Pulmonary artery endothelial cell (primary cell): Measurements from ENCODE around the gene PLA2G6. TPM values are rescaled to one million over a fixed set of nuclear protein-coding genes. Genes with fewer than 3 reads are reported as not detected.
"Not testable (repeated sequence)": the region's sequence is repeated elsewhere in the genome, so short reads cannot be mapped to it uniquely, and the experiment has no call there.

ENCODE experiments used
- DNase-seq: peaks from one replicate; pipeline ENCODE4 v3.0.0-alpha.2; 2011; ENCODE audit warnings: low read depth, low spot score
- total RNA-seq: library from RNA; depleted of rRNA; stranded (reverse); fragments of >200 nt; gene quantifications from 2 replicates; pipeline ENCODE4 v1.2.3, GENCODE V29; 2014

The PLA2G6 gene
- total RNA-seq, 1 donor from 2014 or later = 2.0 TPM

DNA sequence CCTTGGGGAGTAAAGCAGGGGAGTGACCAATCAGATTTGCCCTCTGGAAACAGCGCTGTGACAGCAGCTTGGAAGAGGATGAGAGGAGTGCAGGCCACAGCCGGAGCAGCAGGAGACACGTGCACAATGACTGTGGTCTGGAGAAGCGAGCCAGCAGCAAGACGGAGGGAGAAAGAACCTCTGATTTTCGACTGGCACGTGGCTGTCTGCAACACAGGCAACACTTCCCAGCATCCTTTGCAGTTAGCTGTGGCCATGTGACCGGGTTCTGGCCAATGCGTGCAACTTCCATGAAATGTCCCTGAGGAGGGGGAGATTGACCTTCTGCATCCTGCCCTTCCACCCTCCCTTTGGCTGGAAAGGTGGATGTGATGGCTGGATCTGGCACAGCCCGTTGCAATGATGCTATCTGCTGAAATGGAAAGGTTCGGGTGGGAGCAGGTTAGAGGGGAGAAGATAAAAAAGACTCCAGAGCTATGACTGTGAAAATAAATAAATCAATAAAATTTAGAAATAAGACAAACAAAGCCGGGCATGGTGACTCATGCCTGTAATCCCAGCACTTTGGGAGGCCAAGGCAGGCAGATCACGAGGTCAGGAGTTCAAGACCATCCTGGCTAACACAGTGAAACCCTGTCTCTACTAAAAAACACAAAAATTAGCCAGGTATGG is 15.6 kb downstream of the PLA2G6 start:
- DNase-seq = no peak

DNA sequence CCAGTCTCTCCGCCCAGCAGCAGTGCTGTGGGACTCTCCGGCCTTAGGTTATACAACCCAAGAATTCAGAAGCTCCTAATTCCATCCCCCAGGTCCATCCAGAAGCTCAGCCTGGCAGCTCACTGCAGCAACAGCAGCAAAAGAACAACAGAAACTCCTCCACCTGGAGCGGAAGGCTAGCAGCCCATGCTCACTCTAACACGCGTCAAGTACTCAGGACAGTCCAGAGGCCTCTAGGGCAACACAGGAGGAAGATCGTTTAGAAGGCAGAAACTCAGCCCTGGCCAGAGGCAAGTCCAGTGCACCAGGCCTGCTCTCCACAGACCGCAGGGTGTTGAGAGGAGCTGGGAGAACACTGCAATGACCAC is 17.1 kb downstream of the PLA2G6 start:
- no peak for DNase-seq

DNA sequence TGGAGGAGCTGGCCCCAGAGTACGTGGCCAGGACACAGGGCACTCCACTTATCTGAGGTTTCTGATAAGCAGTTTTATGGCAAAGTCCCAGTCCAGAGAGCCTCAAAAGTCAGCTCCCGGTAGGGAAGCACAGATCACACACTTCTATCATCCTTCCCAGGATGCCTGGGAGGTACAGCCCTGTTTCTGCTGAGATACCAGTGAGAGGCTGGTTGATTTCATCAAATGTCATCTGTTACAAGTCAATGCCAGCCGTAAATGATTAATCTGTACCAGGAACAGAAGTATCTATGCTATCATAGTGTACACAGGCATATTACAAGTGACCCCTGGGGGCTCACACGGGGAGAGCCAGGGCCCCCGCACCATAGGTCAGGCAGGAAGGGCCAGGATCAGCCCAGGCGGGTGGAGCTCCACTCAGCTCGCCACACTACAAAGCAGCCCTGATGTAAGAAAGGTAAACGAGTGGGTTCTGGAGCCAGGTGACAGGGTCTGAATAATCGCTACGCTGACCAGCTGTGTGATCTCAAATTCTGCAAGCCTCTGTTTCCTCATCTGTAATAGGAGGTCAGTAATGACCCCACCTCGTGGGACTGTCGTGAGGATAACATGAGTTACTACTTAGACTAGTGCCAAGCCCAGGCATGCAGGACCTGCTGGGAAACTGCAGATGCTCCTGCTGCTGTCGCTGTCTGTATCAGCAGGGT is 17.6 kb downstream of the PLA2G6 start:
- no peak for DNase-seq

DNA sequence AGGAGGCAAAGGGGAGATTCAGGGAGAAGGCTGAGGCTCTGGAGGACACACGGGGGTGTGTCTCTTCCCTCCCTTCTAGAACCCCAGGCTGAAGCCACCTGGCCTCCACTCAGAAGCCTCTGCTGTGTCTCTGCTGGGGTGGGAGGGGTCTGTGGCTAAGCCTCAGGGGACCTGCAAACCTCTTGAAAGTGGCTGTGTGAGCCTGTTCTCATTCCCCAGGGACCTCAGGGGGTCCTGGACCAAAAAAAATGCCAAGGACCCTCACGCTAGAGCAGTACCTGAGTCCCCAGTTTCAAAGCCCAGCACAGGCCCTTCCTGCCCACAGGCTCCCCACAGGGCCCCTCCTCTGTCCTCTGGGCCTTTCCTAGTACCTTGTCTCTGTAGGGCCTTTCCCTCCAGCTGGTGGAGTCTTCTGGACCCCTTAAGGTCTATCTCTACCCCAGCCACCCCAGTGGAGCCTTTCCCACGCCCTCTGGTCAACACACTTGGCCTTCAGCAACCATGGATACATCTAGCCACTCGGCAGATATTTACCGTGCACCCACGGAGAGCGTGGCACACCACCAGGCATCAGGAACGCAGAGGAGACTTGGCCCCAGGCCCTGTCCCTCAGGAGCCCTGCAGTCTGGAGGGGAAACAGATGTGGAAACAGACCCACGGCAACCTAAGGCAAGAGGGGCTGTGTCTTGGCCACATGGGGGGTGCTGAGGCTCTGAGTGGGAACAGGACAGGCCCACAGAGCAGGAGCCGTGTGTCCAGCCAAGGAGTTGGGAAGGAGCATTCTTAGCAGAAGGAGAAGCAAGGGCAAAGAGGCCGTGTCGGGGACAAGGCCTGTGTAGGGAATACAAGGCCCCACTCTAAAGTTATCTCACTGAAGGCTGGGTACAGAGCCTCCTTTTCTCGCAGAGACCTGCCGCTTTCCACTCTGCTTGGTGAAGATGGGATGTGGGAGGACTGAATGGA is 18.5 kb downstream of the PLA2G6 start:
- no peak for DNase-seq

DNA sequence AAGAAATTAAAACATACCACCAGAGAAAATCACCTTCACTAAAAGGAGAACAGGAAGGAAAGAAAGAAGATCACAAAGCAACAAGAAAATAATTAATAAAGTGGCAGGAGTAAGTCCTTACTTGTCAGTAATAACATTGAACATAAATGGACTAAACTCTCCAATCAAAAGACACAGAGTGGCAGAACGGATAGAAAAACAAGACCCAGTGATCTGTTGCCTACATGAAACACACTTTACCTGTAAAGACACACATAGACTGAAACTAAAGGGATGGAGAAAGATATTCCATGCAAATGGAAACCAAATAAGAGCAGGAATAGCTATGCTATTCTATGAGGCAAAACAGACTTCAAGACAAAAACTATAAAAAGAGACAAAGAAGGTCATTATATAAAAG is 25.9 kb downstream of the PLA2G6 start:
- DNase-seq = no peak

DNA sequence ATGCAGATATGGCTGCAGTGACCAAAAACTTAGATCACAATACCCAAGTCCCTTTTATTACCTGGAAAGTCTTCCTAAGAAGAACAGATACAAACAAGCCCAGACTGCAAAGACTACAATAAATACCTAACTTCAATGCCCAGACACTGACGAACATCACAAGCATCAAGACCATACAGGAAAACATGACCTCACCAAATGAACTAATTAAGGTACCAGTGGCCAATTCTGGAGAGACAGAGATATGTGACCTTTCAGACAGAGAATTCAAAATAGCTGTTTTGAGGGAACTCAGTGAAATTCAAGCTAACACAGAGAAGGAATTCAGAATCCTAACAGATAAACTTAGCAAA is 27.1 kb downstream of the PLA2G6 start:
- DNase-seq = not testable (repeated sequence)

DNA sequence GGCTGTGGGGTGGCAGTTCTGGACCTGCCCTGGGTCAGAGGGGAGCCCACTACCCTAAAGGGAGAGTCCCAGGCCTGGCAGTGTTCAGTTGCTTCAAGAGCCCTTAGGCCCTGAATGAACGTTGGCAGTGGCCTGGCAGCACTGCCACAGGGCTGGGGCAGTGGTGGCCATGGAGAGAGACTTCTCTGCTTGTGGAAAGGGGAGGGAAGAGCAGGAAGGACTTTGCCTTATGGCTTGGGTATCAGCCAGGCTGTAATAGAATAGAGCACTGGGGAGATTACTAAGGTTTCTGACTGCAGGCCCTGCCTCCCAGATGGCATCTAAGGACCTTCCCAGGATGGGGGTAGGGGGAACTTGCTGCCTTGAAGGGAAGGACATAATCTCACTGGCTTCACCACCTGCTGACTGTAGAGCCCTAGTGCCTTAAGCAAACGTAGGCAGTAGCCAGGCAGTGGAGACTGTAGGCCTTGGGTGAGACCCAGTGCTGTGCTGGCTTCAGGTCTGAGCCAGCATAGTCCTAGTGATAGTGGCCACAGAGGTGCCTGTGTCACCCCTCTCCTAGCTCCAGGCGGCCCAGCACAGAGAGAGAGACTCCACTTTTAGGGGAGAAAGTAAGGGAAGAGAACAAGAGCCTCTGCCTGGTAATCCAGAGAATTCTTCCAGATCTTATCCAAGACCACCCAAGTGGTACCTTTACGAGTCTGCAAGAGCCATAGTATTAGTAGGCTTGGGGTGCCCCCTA is 27.6 kb downstream of the PLA2G6 start:
- DNase-seq = no peak

DNA sequence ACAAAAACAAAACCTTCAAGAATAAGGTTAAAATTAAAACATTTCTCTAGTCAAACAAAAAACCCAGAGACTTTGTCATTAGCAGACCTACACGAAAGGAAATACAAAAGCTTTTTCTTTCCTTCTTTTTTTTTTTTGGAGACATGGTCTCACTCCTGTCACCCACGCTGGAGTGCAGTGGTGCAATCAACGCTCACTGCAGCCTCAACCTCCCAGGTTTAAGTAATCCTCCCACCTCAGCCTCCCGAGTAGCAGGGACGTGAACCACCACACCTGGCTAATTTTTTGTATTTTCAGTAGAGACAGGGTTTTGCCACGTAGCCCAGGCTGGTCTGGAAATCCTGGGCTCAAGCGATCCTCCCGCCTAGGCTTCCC is 30.5 kb downstream of the PLA2G6 start:
- DNase-seq = no peak

DNA sequence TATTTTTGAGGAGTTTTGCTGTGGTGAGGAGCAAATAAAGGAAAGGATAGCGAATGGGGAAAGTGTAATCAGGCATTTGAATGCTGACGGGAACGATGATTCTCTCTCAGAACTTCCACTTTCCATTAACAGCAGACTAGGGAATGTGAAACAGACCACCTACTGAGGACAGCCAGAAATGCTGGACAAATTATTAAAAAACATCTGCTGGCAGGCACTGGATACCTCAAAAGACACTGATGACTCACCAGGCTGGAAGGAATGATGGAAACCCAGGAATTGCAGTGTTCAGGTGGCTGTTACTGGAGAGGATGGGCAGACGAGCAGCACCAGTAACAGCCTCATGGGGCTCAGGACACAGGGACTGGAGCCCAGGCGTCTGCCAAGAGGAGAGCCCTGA is 33.4 kb downstream of the PLA2G6 start:
- DNase-seq = no peak

DNA sequence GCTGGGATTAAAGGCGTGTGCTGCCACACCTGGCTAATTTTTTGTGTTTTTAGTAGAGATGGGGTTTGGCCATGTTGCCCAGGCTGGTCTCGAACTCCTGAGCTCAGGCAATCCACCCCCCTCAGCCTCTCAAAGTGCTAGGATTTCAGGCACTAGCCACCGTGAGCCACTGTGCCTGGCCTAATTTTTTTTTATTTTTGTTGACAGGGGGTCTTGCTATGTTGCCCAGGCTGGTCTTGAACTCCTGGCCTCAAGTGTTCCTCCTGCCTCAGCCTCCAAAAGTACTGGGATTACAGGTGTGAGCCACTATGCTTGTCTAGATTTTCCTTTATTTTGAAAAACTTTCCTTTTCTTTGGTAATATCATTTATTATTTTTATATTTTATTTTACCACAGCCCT is 35.5 kb downstream of the PLA2G6 start:
- not testable (repeated sequence) for DNase-seq

DNA sequence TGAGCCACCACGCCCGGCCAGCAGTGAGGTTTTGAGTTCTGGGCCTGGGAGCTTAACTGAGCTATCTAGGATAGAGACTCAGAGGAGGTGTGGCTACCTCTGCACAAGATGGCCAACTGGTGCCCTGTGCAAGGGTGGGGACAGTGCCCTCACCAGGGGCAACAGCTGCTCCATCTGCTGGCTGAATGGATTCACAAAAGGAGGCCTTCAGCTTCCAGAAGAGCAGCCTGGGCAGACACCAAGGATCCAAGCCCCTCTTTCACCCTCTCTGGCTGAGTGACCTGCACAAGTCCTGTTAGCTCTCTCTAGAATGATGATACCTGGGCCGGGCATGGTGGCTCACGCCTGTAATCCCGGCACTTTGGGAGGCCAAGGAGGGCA is 37.6 kb downstream of the PLA2G6 start:
- DNase-seq = no peak

DNA sequence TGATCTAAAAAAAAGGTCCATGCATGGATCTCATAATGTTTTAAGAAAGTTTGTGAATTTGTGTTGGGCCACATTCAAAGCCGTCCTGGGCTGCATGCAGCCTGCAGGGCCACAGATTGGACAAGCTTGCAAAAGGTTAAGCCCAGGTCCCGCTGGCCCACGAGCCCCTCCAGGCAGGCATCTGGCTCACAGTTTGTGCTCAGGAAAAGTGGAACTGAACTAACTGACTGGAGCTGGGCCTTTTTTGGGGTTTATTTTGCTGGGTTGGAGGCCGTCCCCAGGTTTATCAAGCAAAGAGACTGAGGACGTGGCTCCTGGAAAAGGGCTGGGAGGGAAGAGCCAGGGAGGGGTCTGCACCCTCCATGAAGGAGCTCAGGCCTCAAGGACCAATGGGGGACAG is 39.0 kb downstream of the PLA2G6 start:
- no peak for DNase-seq

DNA sequence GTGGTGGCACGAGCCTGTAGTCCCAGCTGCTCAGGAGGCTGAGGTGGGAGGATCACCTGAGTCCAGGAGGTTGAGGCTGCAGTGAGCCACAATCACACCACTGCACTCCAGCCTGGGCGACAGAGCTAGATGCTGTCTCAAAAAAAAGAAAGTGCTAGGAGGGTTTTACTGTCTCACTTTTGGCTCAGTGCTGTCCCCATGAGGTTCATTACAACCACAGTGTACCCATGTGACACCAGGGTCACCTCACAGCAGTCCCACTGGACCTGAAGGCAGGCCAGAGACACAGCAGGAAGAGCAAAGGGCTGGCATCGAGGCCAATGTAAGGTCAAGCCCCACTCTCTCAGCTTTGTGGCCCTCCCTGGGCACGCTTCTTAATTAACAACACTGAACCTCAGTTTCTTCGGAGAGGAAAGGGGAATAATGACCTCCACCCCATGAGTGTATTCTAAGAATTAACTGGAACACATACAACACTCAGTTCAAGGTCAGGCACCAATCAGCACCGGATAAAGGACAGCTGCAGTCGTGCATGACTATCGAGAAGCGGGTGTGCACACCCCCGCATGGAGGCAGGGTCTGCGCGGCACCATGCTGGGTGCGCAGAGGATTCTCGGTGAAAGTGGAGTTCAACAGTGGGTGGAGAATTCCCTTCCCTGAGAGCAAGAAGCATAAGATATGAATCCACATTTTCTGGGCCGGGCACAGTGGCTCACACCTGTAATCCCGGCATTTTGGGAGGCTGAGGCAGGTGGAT is 40.2 kb downstream of the PLA2G6 start:
- no peak for DNase-seq

DNA sequence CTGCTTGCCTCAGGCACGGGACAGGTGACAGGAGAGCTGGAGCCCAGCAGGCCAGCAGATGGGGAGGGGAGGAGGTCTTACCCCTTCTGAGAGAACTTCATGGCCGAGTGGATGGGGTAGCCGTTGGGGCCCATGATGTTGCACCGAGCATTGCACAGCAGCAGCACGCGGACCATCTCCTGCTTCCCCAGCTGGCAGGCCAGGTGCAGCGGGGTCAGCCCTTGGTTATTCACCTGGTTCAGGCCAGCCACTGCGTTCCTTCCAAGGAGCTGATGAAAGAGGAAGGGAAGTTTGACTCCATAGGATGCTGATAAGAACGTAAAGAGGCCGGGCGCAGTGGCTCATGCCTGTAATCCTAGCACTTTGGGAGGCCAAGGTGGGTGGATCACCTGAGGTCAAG is 41.7 kb downstream of the PLA2G6 start:
- no peak for DNase-seq

DNA sequence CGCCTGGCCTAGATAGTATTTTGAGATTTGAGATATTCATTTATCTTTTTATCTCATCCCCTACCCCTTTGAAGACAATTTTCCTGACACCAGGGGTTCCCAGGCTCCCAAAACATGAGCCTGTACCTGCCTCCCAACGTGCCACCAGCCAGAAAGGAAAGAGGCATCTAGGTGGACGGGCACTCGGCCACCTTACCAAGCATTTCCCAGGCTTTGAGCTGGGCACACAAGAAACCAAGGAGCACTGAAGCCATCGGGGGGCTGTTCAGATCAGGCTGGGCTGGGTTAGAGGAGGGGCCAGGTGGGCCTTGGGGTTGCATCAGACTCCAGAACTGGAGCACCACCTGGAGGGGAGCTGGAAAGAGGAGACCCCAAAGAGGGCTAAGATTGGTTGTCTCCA is 42.7 kb downstream of the PLA2G6 start:
- no peak for DNase-seq

DNA sequence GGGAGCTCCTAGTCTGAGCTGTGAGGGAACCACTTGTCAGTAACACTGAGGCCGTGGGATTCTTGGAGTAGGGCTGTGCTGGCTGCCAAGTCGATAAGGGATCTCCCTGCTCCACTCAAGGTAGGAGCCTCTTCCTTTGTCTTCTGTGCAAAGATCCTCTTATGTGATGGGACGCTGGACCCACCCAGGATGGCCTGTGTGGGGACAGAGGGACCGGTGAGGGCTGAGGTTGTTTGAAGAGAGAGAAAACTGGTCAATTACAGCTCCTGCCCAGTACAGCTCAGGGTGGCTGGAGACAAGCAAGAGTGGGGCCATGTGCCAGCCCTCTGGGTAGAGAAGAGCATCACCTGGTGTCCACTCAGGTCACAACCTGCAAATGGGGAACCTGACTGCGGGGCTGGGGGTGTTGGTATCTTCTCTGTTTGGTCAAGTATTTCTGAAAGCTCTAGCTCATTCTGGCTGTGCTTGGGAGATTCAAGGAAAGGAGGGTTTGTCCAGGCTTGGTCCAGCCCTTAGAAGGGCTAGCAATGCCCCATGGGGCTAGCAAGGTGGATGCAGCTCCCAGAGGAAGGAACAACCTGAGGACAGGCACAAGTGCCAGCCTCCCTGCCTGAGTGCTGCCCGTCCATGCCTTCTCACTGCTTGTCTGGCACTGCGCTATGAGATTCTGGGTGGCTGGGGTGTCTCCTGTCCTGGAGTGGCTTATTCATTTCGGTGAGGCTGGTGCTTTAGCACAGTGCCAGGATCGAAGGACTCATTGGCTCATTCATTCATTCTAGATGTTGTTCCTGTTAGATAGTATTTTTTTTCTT is 43.5 kb downstream of the PLA2G6 start:
- no peak for DNase-seq

DNA sequence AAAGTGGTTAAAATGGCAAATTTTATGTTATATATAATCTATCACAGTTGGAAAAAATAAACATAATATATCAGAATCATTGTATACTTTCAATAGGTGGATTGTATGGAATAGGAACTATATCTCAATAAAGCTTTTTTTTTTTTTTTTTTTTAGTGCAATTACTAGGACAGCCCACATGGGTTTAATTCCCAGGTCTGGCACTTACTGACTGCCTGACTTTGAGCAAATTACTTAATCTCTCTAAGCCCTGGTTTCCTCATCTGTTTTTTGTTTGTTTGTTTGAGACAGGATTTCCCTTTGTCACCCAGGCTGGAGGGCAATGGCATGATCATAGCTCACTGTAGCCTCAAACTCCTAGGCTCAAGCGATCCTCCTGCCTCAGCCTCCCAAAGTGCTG is 45.0 kb downstream of the PLA2G6 start:
- no peak for DNase-seq

DNA sequence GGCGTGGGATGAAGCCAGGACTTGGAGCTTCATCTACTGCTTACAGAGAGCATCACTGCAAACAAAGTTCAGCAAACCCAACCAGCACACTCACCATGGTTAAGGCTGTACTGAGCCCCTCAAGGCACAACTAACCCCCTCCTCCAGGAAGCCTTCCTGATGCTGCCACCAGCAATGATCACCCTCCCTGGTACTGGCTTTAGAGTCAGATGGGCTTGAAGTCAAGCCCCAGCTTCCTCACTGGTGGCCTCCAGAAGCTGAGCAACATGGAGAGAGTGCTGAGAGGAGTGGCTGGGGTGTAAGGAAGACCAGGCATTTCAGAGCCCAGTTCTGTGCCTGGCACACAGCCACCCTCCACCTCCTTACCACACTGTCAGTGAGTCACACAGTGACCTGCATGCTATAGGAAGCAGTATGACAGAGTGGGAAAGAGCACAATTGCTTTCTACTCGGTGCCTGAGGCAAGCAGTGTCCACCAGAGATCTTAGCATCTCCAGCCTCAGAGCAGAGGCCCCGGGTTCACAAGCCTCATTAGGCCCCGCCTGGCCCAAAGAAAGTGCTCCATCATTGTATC is 46.4 kb downstream of the PLA2G6 start:
- DNase-seq = peak; percentile 61

DNA sequence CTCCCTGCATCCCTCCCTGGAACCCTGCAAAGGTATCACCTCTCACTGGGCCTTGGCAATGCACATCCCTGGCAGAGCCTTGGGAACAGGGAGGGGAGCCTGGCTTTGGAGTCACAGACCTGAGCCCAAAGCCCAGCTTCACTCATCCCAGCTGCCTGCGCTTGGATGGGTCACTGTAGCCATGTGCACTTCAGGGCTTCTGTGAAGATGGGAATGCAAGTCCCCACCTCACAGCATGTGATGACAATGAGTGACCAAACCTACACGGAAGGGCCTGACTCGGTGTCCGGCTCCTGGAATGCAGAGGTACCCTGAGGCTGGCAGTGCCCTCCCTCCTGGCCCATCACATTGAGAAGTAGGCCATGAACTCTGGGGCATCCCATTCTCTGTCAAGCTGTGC is 48.3 kb downstream of the PLA2G6 start:
- DNase-seq = no peak

DNA sequence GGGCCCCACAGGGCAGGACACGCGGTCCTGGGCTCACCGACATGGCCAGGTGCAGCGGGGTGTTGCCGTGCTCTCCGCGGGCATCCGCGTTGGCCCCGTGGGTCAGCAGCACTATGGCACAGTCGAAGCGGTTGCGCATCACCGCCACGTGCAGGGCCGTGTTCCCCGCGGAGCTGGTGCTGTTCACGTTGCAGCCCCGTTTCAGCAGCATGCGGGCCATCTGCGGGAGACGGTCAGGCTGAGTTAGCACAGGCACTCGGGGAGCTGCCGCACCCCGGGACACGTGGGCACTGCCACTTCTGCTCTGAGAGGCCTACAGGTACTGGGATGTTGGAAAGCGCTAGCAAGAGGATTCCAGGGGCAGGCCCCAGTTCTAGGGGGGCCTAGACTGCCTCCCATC is 48.8 kb downstream of the PLA2G6 start:
- no peak for DNase-seq
